Naive B cell (primary cell): ENCODE data around the gene TIMMDC1. TPM values are rescaled to one million over a fixed set of nuclear protein-coding genes. Genes with fewer than 3 reads are reported as not detected.

Experiments
- ATAC-seq, 2 donors: fragments of 150-1000 bp; cut with Tn5 transposase; 2 replicates each; pipeline ENCODE4 v1.10.0; 2021; ENCODE audit warnings: low read depth in 2 of 2, mild to moderate bottlenecking in 2 of 2, moderate library complexity in 2 of 2
- DNase-seq: peaks from one replicate; pipeline ENCODE4 v3.0.0; 2022
- H3K27ac Mint-ChIP-seq, 6 donors: one replicate each; pipeline ENCODE4 v1.8.0; 2020 to 2022; ENCODE audit warnings: mild to moderate bottlenecking in 6 of 6, mixed read lengths in 6 of 6, moderate library complexity in 5 of 6, inconsistent platforms in 2 of 6
- H3K27me3 Mint-ChIP-seq, 3 donors: one replicate each; pipeline ENCODE4 v1.8.0; 2021 to 2022; ENCODE audit warnings: mixed read lengths in 3 of 3, mild to moderate bottlenecking in 1 of 3
- H3K36me3 Mint-ChIP-seq, 2 donors: one replicate each; pipeline ENCODE4 v1.8.0; 2020 to 2022; ENCODE audit warnings: mixed read lengths in 2 of 2, inconsistent platforms in 1 of 2, mild to moderate bottlenecking in 1 of 2
- H3K4me1 Mint-ChIP-seq, 3 donors: one replicate each; pipeline ENCODE4 v1.8.0; 2020 to 2022; ENCODE audit warnings: mixed read lengths in 3 of 3, inconsistent platforms in 1 of 3, mild to moderate bottlenecking in 1 of 3, moderate library complexity in 1 of 3
- H3K4me3 Mint-ChIP-seq, 8 donors: one replicate each; pipeline ENCODE4 v1.8.0; 2020 to 2022; ENCODE audit warnings: mild to moderate bottlenecking in 8 of 8, mixed read lengths in 8 of 8, moderate library complexity in 8 of 8, inconsistent platforms in 2 of 8
- H3K9me3 Mint-ChIP-seq, 7 donors: one replicate each; pipeline ENCODE4 v1.8.0; 2020 to 2022; ENCODE audit warnings: mixed read lengths in 7 of 7, mild to moderate bottlenecking in 5 of 7, inconsistent platforms in 2 of 7, moderate library complexity in 1 of 7
- polyA plus RNA-seq, 6 donors: library from polyadenylated mRNA; unstranded; fragments of 300-500 nt; fragmentation: Illumina TruSeq; gene quantifications; one replicate each; pipeline ENCODE4 v1.2.3, GENCODE V29; 2021; ENCODE audit warnings: low read depth in 6 of 6

TIMMDC1 gene
- polyA plus RNA-seq, result 10 to 100 TPM; 57.3 to 77.6 (median 64.2) TPM

GRCh38 chr3:119498186-119499011 is at the start of gene TIMMDC1:
TSS of gene TIMMDC1 (plus strand) at chr3:119498547. CDS start at chr3:119498734, 187 bp downstream.
- Mint-ChIP-seq H3K9me3 (no peaks in the 10 kb centered on the region), H3K27ac (peak within 1 kb of the TSS; percentile 97 to 100 (median 98)), H3K4me3 (peak within 1 kb of the TSS; percentile 97 to 100 (median 99)), H3K4me1 (peaks cover 16 to 35% (median 22%) of the 10 kb centered on the region in 3 donors), H3K27me3 (no peaks in the 10 kb centered on the region), H3K36me3 (peaks cover 0 to 4% of the 10 kb centered on the region in 2 donors)
- DNase-seq (peak; percentile 96), ATAC-seq (peak; percentile 97 to 98)

- Mint-ChIP-seq H3K27me3 (no peaks in the 10 kb centered on the region), H3K4me3 (no peak overlapping the region), H3K4me1 (peaks cover 3 to 6% (median 5%) of the 10 kb centered on the region in 3 donors), H3K27ac (peak overlapping the region in 1 of 6 donors; percentile 58), H3K9me3 (no peaks in the 10 kb centered on the region), H3K36me3 (peaks cover 14 to 33% of the 10 kb centered on the region in 2 donors)
- no peak for ATAC-seq
- no peak for DNase-seq
These were observed 44.5 kb upstream of the TIMMDC1 start for GRCh38 chr3:119453822-119454221.

GRCh38 chr3:119456469-119456868 is 41.9 kb upstream of the TIMMDC1 start:
- peak overlapping the region in 1 of 6 donors; percentile 32 for H3K27ac Mint-ChIP-seq
- peaks cover 5 to 7% (median 6%) of the 10 kb centered on the region in 3 donors for H3K4me1 Mint-ChIP-seq
- no peaks in the 10 kb centered on the region for H3K9me3 Mint-ChIP-seq
- H3K27me3 Mint-ChIP-seq, result no peaks in the 10 kb centered on the region
- peaks cover 19 to 21% of the 10 kb centered on the region in 2 donors for H3K36me3 Mint-ChIP-seq
- H3K4me3 Mint-ChIP-seq, result no peak overlapping the region
- DNase-seq (no peak), ATAC-seq (no peak)

- Mint-ChIP-seq H3K4me3 (no peak overlapping the region), H3K27ac (no peak overlapping the region), H3K36me3 (peaks cover 15 to 21% of the 10 kb centered on the region in 2 donors), H3K27me3 (no peaks in the 10 kb centered on the region), H3K4me1 (peaks cover 5 to 12% (median 6%) of the 10 kb centered on the region in 3 donors), H3K9me3 (no peaks in the 10 kb centered on the region)
- ATAC-seq (no peak), DNase-seq (no peak)
These were observed 41.1 kb upstream of the TIMMDC1 start for GRCh38 chr3:119457246-119457645.

GRCh38 chr3:119463171-119464169 is 34.9 kb upstream of the TIMMDC1 start, which contains the start of gene TMEM39A:
TSS of gene TMEM39A (minus strand) at chr3:119463615. CDS start at chr3:119462074, 1,541 bp downstream.
- H3K36me3 Mint-ChIP-seq, result peaks cover under 1 to 7% of the 10 kb centered on the region in 2 donors
- peaks cover 19 to 35% (median 27%) of the 10 kb centered on the region in 3 donors for H3K4me1 Mint-ChIP-seq
- H3K27ac Mint-ChIP-seq, result peak within 1 kb of the TSS; percentile 97 to 99 (median 97)
- ATAC-seq (peak; percentile 86 to 87), DNase-seq (peak; percentile 98)
- H3K9me3 Mint-ChIP-seq, result peaks cover 0 to 4% (median 3%) of the 10 kb centered on the region in 7 donors
- no peaks in the 10 kb centered on the region for H3K27me3 Mint-ChIP-seq
- peak within 1 kb of the TSS; percentile 86 to 99 (median 95) for H3K4me3 Mint-ChIP-seq

GRCh38 chr3:119468041-119468440 is 30.3 kb upstream of the TIMMDC1 start:
- Mint-ChIP-seq H3K27ac (peak overlapping the region in 3 of 6 donors; percentile 75 to 95 (median 92)), H3K4me3 (peak overlapping the region; percentile 53 to 97 (median 92)), H3K4me1 (peaks cover 38 to 54% (median 50%) of the 10 kb centered on the region in 3 donors), H3K36me3 (peaks cover 11 to 12% of the 10 kb centered on the region in 2 donors), H3K27me3 (no peaks in the 10 kb centered on the region), H3K9me3 (peaks cover 0 to 4% (median 3%) of the 10 kb centered on the region in 7 donors)
- DNase-seq (no peak), ATAC-seq (no peak)

GRCh38 chr3:119469418-119470189 is 28.7 kb upstream of the TIMMDC1 start:
- peaks cover 11 to 12% of the 10 kb centered on the region in 2 donors for H3K36me3 Mint-ChIP-seq
- peak overlapping the region; percentile 84 to 97 (median 92) for H3K4me3 Mint-ChIP-seq
- ATAC-seq (no peak), DNase-seq (no peak)
- H3K27ac Mint-ChIP-seq, result peak overlapping the region in 5 of 6 donors; percentile 75 to 96 (median 84)
- H3K4me1 Mint-ChIP-seq, result peaks cover 28 to 40% (median 37%) of the 10 kb centered on the region in 3 donors
- no peaks in the 10 kb centered on the region for H3K27me3 Mint-ChIP-seq
- H3K9me3 Mint-ChIP-seq, result no peaks in the 10 kb centered on the region

- ATAC-seq (no peak), DNase-seq (no peak)
- Mint-ChIP-seq H3K9me3 (no peaks in the 10 kb centered on the region), H3K27ac (peak overlapping the region in 1 of 6 donors; percentile 68), H3K4me1 (peaks cover 28 to 40% (median 37%) of the 10 kb centered on the region in 3 donors), H3K36me3 (peaks cover 11 to 12% of the 10 kb centered on the region in 2 donors), H3K27me3 (no peaks in the 10 kb centered on the region), H3K4me3 (peak overlapping the region in 7 of 8 donors; percentile 4 to 97 (median 68))
These were observed 27.5 kb upstream of the TIMMDC1 start for GRCh38 chr3:119470866-119471265.

- H3K9me3 Mint-ChIP-seq, result no peaks in the 10 kb centered on the region
- ATAC-seq (no peak), DNase-seq (no peak)
- peaks cover 24 to 26% of the 10 kb centered on the region in 2 donors for H3K36me3 Mint-ChIP-seq
- no peak overlapping the region for H3K4me3 Mint-ChIP-seq
- peak overlapping the region in 1 of 6 donors; percentile 39 for H3K27ac Mint-ChIP-seq
- peaks cover 0 to 8% (median 0%) of the 10 kb centered on the region in 3 donors for H3K4me1 Mint-ChIP-seq
- H3K27me3 Mint-ChIP-seq, result no peaks in the 10 kb centered on the region
These were observed 17.3 kb upstream of the TIMMDC1 start for GRCh38 chr3:119481079-119481478.

GRCh38 chr3:119483101-119483500 is 15.2 kb upstream of the TIMMDC1 start:
- Mint-ChIP-seq H3K36me3 (peaks cover 18 to 29% of the 10 kb centered on the region in 2 donors), H3K27ac (peak overlapping the region in 2 of 6 donors; percentile 7 to 27), H3K4me1 (peaks cover 0 to 3% (median 0%) of the 10 kb centered on the region in 3 donors), H3K27me3 (no peaks in the 10 kb centered on the region), H3K9me3 (no peaks in the 10 kb centered on the region), H3K4me3 (no peak overlapping the region)
- DNase-seq (no peak), ATAC-seq (no peak)

GRCh38 chr3:119485563-119485962 is 12.8 kb upstream of the TIMMDC1 start:
- ATAC-seq (no peak), DNase-seq (no peak)
- Mint-ChIP-seq H3K4me1 (no peaks in the 10 kb centered on the region), H3K9me3 (no peaks in the 10 kb centered on the region), H3K27me3 (no peaks in the 10 kb centered on the region), H3K4me3 (no peak overlapping the region), H3K36me3 (peaks cover 8 to 25% of the 10 kb centered on the region in 2 donors), H3K27ac (no peak overlapping the region)

GRCh38 chr3:119490153-119490552 is 8.2 kb upstream of the TIMMDC1 start:
- H3K36me3 Mint-ChIP-seq, result peaks cover 15 to 22% of the 10 kb centered on the region in 2 donors
- DNase-seq (no peak), ATAC-seq (no peak)
- no peaks in the 10 kb centered on the region for H3K9me3 Mint-ChIP-seq
- no peak overlapping the region for H3K27ac Mint-ChIP-seq
- H3K4me1 Mint-ChIP-seq, result no peaks in the 10 kb centered on the region
- no peaks in the 10 kb centered on the region for H3K27me3 Mint-ChIP-seq
- no peak overlapping the region for H3K4me3 Mint-ChIP-seq
